Loucy (cell line): Measurements from ENCODE around the gene SDR9C7.
"Not testable (repeated sequence)": the region's sequence is repeated elsewhere in the genome, so short reads cannot be mapped to it uniquely, and the experiment has no call there.

ENCODE experiments used
- H2AFZ ChIP-seq: fragments of 200-600 bp; sonication (generic); 2 replicates; pipeline ENCODE4 v1.6.0; 2016; ENCODE audit warnings: antibody characterized with exemption, mild to moderate bottlenecking, low read length, moderate library complexity
- H3F3A ChIP-seq: fragments of 200-600 bp; 2 replicates; pipeline ENCODE4 v1.6.0; 2016; ENCODE audit warnings: antibody characterized with exemption, low read depth, mild to moderate bottlenecking
- H3K27me3 ChIP-seq: fragments of 200-600 bp; sonication (generic); 2 replicates; pipeline ENCODE4 v1.6.1; 2014; ENCODE audit warnings: low read length, mild to moderate bottlenecking; ENCODE audit not compliant: insufficient read depth, poor library complexity, severe bottlenecking
- H3K36me3 ChIP-seq: fragments of 200-600 bp; sonication (generic); 2 replicates; pipeline ENCODE4 v1.6.1; 2016; ENCODE audit warnings: low read length; ENCODE audit not compliant: insufficient read depth
- H3K4me1 ChIP-seq: fragments of 200-600 bp; sonication (generic); 2 replicates; pipeline ENCODE4 v1.5.1; 2014; ENCODE audit warnings: low read length, mild to moderate bottlenecking; ENCODE audit not compliant: insufficient read depth, poor library complexity, severe bottlenecking
- H3K4me2 ChIP-seq: fragments of 200-600 bp; sonication (generic); 2 replicates; pipeline ENCODE4 v1.6.0; 2014; ENCODE audit warnings: antibody characterized with exemption, low read length, low read depth, mild to moderate bottlenecking; ENCODE audit not compliant: poor library complexity, severe bottlenecking
- H3K4me3 ChIP-seq: fragments of 200-600 bp; sonication (generic); 2 replicates; pipeline ENCODE4 v1.5.1; 2014; ENCODE audit warnings: low read length, mild to moderate bottlenecking, mixed read lengths; ENCODE audit not compliant: poor library complexity, severe bottlenecking
- H3K79me2 ChIP-seq: fragments of 200-600 bp; sonication (generic); 2 replicates; pipeline ENCODE4 v1.6.1; 2014; ENCODE audit warnings: low read length; ENCODE audit not compliant: insufficient read depth
- H3K9ac ChIP-seq: fragments of 200-600 bp; sonication (generic); 2 replicates; pipeline ENCODE4 v1.6.0; 2014; ENCODE audit warnings: mild to moderate bottlenecking, low read depth, low read length, moderate library complexity; ENCODE audit not compliant: poor library complexity, severe bottlenecking
- H3K9me2 ChIP-seq: fragments of 200-600 bp; sonication (generic); replicated peaks from 2 replicates; pipeline ENCODE4 v1.6.1; 2016; ENCODE audit warnings: low read depth, low read length, mixed read lengths
- H3K9me3 ChIP-seq: fragments of 200-600 bp; sonication (generic); 2 replicates; pipeline ENCODE4 v1.6.1; 2014; ENCODE audit warnings: mild to moderate bottlenecking, antibody characterized with exemption, low read length, low read depth; ENCODE audit not compliant: insufficient read depth
- H4K20me1 ChIP-seq: fragments of 200-600 bp; sonication (generic); 2 replicates; pipeline ENCODE4 v1.6.0; 2014; ENCODE audit warnings: antibody characterized with exemption, low read length, mild to moderate bottlenecking; ENCODE audit not compliant: insufficient read depth, poor library complexity, severe bottlenecking
- CTCF ChIP-seq: fragments of 200-600 bp; sonication (generic); conservative IDR thresholded peaks from 2 replicates; pipeline ENCODE4 v1.5.1; 2014; ENCODE audit warnings: mild to moderate bottlenecking, antibody characterized with exemption, low read length
- EZH2phosphoT487 ChIP-seq: fragments of 200-600 bp; IDR thresholded peaks from 2 replicates; pipeline ENCODE4 v1.6.1; 2018; ENCODE audit warnings: antibody characterized with exemption, mild to moderate bottlenecking, moderate library complexity, borderline replicate concordance

Gene SDR9C7

GRCh38 chr12:56886319-56886718 is 47.9 kb downstream of the SDR9C7 start:
- Histone ChIP-seq H3F3A (no peaks in the 10 kb centered on the region), H3K27me3 (no peaks in the 10 kb centered on the region), H3K4me2 (no peak overlapping the region), H3K9me2 (no peaks in the 10 kb centered on the region), H3K9ac (no peak overlapping the region), H3K4me3 (no peak overlapping the region), H2AFZ (no peak overlapping the region), H3K36me3 (no peaks in the 10 kb centered on the region), H3K9me3 (no peaks in the 10 kb centered on the region; the same call in 1 of the 2 replicates), H3K79me2 (no peaks in the 10 kb centered on the region), H4K20me1 (no peaks in the 10 kb centered on the region), H3K4me1 (no peaks in the 10 kb centered on the region)
- TF ChIP-seq CTCF, result no peak
- no peak for TF ChIP-seq EZH2phosphoT487

GRCh38 chr12:56885316-56885715 is 48.9 kb downstream of the SDR9C7 start:
- Histone ChIP-seq H3K9me2 (no peaks in the 10 kb centered on the region), H4K20me1 (no peaks in the 10 kb centered on the region), H3K79me2 (no peaks in the 10 kb centered on the region), H3K27me3 (no peaks in the 10 kb centered on the region), H3K9me3 (no peaks in the 10 kb centered on the region; the same call in 1 of the 2 replicates), H3K4me1 (peaks cover 3% of the 10 kb centered on the region), H3F3A (peaks cover 6% of the 10 kb centered on the region; the same call in 1 of the 2 replicates), H3K4me3 (no peak overlapping the region), H3K36me3 (no peaks in the 10 kb centered on the region), H2AFZ (no peak overlapping the region), H3K9ac (no peak overlapping the region), H3K4me2 (no peak overlapping the region)
- TF ChIP-seq EZH2phosphoT487 (no peak), CTCF (no peak)

GRCh38 chr12:56884421-56884820 is 49.8 kb downstream of the SDR9C7 start:
- Histone ChIP-seq H3K27me3 (no peaks in the 10 kb centered on the region), H3K9me3 (no peaks in the 10 kb centered on the region; the same call in 1 of the 2 replicates), H3K9ac (no peak overlapping the region), H3K79me2 (no peaks in the 10 kb centered on the region), H3K9me2 (no peaks in the 10 kb centered on the region), H3K4me2 (no peak overlapping the region), H3K36me3 (no peaks in the 10 kb centered on the region), H4K20me1 (no peaks in the 10 kb centered on the region), H3K4me3 (no peak overlapping the region), H3F3A (peaks cover 6% of the 10 kb centered on the region; the same call in 1 of the 2 replicates), H2AFZ (no peak overlapping the region), H3K4me1 (peaks cover 6% of the 10 kb centered on the region)
- TF ChIP-seq CTCF (no peak), EZH2phosphoT487 (no peak)

GRCh38 chr12:56882407-56882806 is 51.8 kb downstream of the SDR9C7 start:
- H2AFZ ChIP-seq, H3K4me1 ChIP-seq, H3K4me3 ChIP-seq, H3K9ac ChIP-seq, H3K79me2 ChIP-seq, H3F3A ChIP-seq, H4K20me1 ChIP-seq, H3K4me2 ChIP-seq, H3K36me3 ChIP-seq, H3K9me3 ChIP-seq, H3K27me3 ChIP-seq, H3K9me2 ChIP-seq: not testable (repeated sequence)
